ENCODE results near the gene CASZ1. TPM values are rescaled to one million over a fixed set of nuclear protein-coding genes. Genes with fewer than 3 reads are reported as not detected.
A peak's percentile ranks its signal among the peaks of the same experiment; 100 is the strongest.

The CASZ1 gene
- total RNA-seq, 1 experiment from 2014 or later: 3.9 TPM

DNA sequence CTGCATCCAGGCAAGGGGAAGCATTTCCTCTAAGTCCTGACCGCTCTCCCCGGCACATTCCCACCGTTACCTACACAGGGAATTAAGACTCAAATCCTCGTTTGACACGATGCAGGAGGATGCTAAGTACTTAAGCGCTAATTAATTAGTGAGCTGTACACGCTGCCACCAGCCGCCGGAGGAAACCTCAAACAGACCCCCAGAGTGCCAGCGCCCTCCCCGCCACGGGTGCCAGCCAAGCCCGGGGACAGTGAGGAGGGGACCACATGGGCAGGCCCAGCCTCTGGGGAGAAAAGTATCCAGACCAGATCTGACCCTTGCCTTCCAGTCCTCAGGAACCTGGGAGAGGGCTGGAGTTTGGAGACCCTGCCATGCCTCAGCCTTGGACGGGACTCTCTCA lies 17.4 kb upstream of the CASZ1 start:
- Histone ChIP-seq H2BK12ac (ENCODE audit: insufficient read length, low read depth, low read length) (no peak overlapping the region), H4K8ac (replicated peaks; ENCODE audit: insufficient read length, low read depth, low read length) (no peak overlapping the region), H3K27ac (ENCODE audit: insufficient read length, low read depth, low read length) (no peak overlapping the region), H3K79me2 (ENCODE audit: insufficient read depth, low read length) (no peaks in the 10 kb centered on the region), H2BK5ac (ENCODE audit: insufficient read length, low read length) (no peak overlapping the region), H3K79me1 (ENCODE audit: insufficient read depth, low read depth, low read length, poor library complexity, severe bottlenecking) (no peaks in the 10 kb centered on the region), H3K4me1 (ENCODE audit: insufficient read depth, low read length) (peaks cover 10% of the 10 kb centered on the region; the same call in 1 of the 2 replicates), H2AFZ (ENCODE audit: low read length) (no peak overlapping the region), H4K20me1 (ENCODE audit: control insufficient read depth, insufficient read depth, insufficient read length) (no peaks in the 10 kb centered on the region), H3K9ac (ENCODE audit: extremely low read depth, insufficient read length, low read length) (no peak overlapping the region), H2BK15ac (ENCODE audit: low read depth, low read length) (no peak overlapping the region), H3K9me3 (ENCODE audit: control insufficient read depth, low read depth, low read length) (no peaks in the 10 kb centered on the region), H4K5ac (ENCODE audit: insufficient read length, low read depth, low read length) (no peak overlapping the region), H4K91ac (ENCODE audit: insufficient read length, low read depth, low read length) (no peak overlapping the region), H3K23me2 (ENCODE audit: insufficient read length, low read depth, low read length, poor library complexity, severe bottlenecking) (no peaks in the 10 kb centered on the region), H3T11ph (ENCODE audit: low read length) (no peak overlapping the region), H3K4me2 (ENCODE audit: insufficient read depth, insufficient read length, low read length) (no peak overlapping the region), H3K14ac (ENCODE audit: insufficient read depth, low read length) (no peak overlapping the region), H2AK5ac (ENCODE audit: insufficient read length, low read length) (no peak overlapping the region), H2BK120ac (ENCODE audit: low read depth, low read length, poor library complexity, severe bottlenecking) (no peak overlapping the region), H3K18ac (ENCODE audit: insufficient read length, low read depth, low read length) (no peak overlapping the region), H3K27me3 (ENCODE audit: insufficient read depth, low read length) (no peaks in the 10 kb centered on the region), H3K56ac (ENCODE audit: insufficient read length, low read depth, low read length) (no peak overlapping the region), H3K23ac (ENCODE audit: insufficient read length, low read depth, low read length) (no peak overlapping the region), H2BK20ac (ENCODE audit: low read depth, low read length, poor library complexity, severe bottlenecking) (no peak overlapping the region), H3K4ac (ENCODE audit: low read depth, low read length) (no peak overlapping the region)
- TF ChIP-seq, protein P1, sequence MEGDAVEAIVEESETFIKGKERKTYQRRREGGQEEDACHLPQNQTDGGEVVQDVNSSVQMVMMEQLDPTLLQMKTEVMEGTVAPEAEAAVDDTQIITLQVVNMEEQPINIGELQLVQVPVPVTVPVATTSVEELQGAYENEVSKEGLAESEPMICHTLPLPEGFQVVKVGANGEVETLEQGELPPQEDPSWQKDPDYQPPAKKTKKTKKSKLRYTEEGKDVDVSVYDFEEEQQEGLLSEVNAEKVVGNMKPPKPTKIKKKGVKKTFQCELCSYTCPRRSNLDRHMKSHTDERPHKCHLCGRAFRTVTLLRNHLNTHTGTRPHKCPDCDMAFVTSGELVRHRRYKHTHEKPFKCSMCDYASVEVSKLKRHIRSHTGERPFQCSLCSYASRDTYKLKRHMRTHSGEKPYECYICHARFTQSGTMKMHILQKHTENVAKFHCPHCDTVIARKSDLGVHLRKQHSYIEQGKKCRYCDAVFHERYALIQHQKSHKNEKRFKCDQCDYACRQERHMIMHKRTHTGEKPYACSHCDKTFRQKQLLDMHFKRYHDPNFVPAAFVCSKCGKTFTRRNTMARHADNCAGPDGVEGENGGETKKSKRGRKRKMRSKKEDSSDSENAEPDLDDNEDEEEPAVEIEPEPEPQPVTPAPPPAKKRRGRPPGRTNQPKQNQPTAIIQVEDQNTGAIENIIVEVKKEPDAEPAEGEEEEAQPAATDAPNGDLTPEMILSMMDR (conservative IDR thresholded peaks at IDR 0.05): no peak
- DNase-seq: no peak
- no CpG with 5 or more reads among the region's 14 CpGs for WGBS (ENCODE audit: extremely low coverage, insufficient read length, low lambda C conversion rate)
- Mint-ChIP-seq H3K4me3 (no peak overlapping the region), H3K4me1 (peaks cover 26 to 52% of the 10 kb centered on the region in 2 experiments), H3K9me3 (no peaks in the 10 kb centered on the region; a peak in 2 of 5 replicates), H3K36me3 (ENCODE audit: insufficient read depth in 1 of 3, low read depth in 3 of 3) (no peaks in the 10 kb centered on the region), H3K27me3 (ENCODE audit: low read depth) (peaks cover 7% of the 10 kb centered on the region), H3K27ac (0 out of 7 replicates have a peak overlapping the region, but pooled peaks of 1 of the 3 experiments have one; percentile 47)

Measured in H9 (cell line).